Measurements from ENCODE around the gene NSDHL. TPM values are rescaled to one million over a fixed set of nuclear protein-coding genes. Genes with fewer than 3 reads are reported as not detected.

NSDHL gene
- total RNA-seq, 1 experiment from 2014 or later = 31.6 TPM

GRCh38 chrX:152814048-152814447 is 16.8 kb upstream of the NSDHL start:
- no peak for DNase-seq
- H3K79me1 ChIP-seq (ENCODE audit: insufficient read depth, low read depth, low read length, poor library complexity, severe bottlenecking) = no peaks in the 10 kb centered on the region
- H3K9ac ChIP-seq (ENCODE audit: extremely low read depth, insufficient read length, low read length) = no peak overlapping the region
- no peak overlapping the region for H4K91ac ChIP-seq (ENCODE audit: insufficient read length, low read depth, low read length)
- no peak for TF ChIP-seq CTCF (conservative IDR thresholded peaks at IDR 0.05)
- H3K4ac ChIP-seq (ENCODE audit: low read depth, low read length) = no peak overlapping the region
- no peak overlapping the region for H3K4me2 ChIP-seq (ENCODE audit: insufficient read depth, insufficient read length, low read length)
- H3K23me2 ChIP-seq (ENCODE audit: insufficient read length, low read depth, low read length, poor library complexity, severe bottlenecking) = no peaks in the 10 kb centered on the region
- Mint-ChIP-seq H3K27me3 (ENCODE audit: low read depth) (peaks cover 10% of the 10 kb centered on the region), H3K4me3 (no peak overlapping the region), H3K9me3 (peaks cover 71 to 74% of the 10 kb centered on the region in 2 experiments), H3K4me1 (peaks cover 6 to 8% of the 10 kb centered on the region in 2 experiments), H3K27ac (no peak overlapping the region), H3K36me3 (ENCODE audit: insufficient read depth in 1 of 3, low read depth in 3 of 3) (no peaks in the 10 kb centered on the region; a peak in 1 of 7 replicates)
- H2BK5ac ChIP-seq (ENCODE audit: insufficient read length, low read length) = no peak overlapping the region
- peaks cover 39% of the 10 kb centered on the region for H3K9me3 ChIP-seq (ENCODE audit: control insufficient read depth, low read depth, low read length)
- H2AFZ ChIP-seq (ENCODE audit: low read length) = no peak overlapping the region
- H4K8ac ChIP-seq (replicated peaks; ENCODE audit: insufficient read length, low read depth, low read length) = no peak overlapping the region
- no peak overlapping the region for H2BK12ac ChIP-seq (ENCODE audit: insufficient read length, low read depth, low read length)
- H3K4me1 ChIP-seq (ENCODE audit: insufficient read depth, low read length) = no peaks in the 10 kb centered on the region
- H3K27ac ChIP-seq (ENCODE audit: insufficient read length, low read depth, low read length) = no peak overlapping the region
- H3K79me2 ChIP-seq (ENCODE audit: insufficient read depth, low read length) = no peaks in the 10 kb centered on the region
- no peak overlapping the region for H3T11ph ChIP-seq (ENCODE audit: low read length)
- no peak overlapping the region for H3K23ac ChIP-seq (ENCODE audit: insufficient read length, low read depth, low read length)
- no peaks in the 10 kb centered on the region for H4K20me1 ChIP-seq (ENCODE audit: control insufficient read depth, insufficient read depth, insufficient read length)
- H2AK5ac ChIP-seq (ENCODE audit: insufficient read length, low read length) = no peak overlapping the region
- H3K27me3 ChIP-seq (ENCODE audit: insufficient read depth, low read length) = no peaks in the 10 kb centered on the region
- no peak overlapping the region for H2BK120ac ChIP-seq (ENCODE audit: low read depth, low read length, poor library complexity, severe bottlenecking)
- WGBS (ENCODE audit: extremely low coverage, insufficient read length, low lambda C conversion rate) = no CpG with 5 or more reads among the region's 5 CpGs
- H2BK15ac ChIP-seq (ENCODE audit: low read depth, low read length) = no peak overlapping the region
- no peak overlapping the region for H3K56ac ChIP-seq (ENCODE audit: insufficient read length, low read depth, low read length)
- no peak overlapping the region for H2BK20ac ChIP-seq (ENCODE audit: low read depth, low read length, poor library complexity, severe bottlenecking)
- no peak overlapping the region for H3K14ac ChIP-seq (ENCODE audit: insufficient read depth, low read length)
- no peak overlapping the region for H4K5ac ChIP-seq (ENCODE audit: insufficient read length, low read depth, low read length)
- no peak overlapping the region for H3K18ac ChIP-seq (ENCODE audit: insufficient read length, low read depth, low read length)

All from H9 (cell line).